Smooth muscle cell (in vitro differentiated cells): ENCODE data around the gene SLC8A1. TPM values are rescaled to one million over a fixed set of nuclear protein-coding genes. Genes with fewer than 3 reads are reported as not detected.

Experiments
- DNase-seq: peaks from one replicate; lab custom pipeline; 2025; ENCODE audit not compliant: unreplicated experiment; lab: John Stamatoyannopoulos, UW
- H2AFZ ChIP-seq: fragments of 200-600 bp; sonication (generic); 2 replicates; pipeline ENCODE4 v1.6.0; 2016; ENCODE audit warnings: antibody characterized with exemption, low read depth, mild to moderate bottlenecking
- H3F3A ChIP-seq: fragments of 200-600 bp; sonication (generic); 2 replicates; pipeline ENCODE4 v1.6.0; 2017; ENCODE audit warnings: antibody characterized with exemption, low read depth
- H3K27ac ChIP-seq: fragments of 200-600 bp; sonication (generic); 2 replicates; pipeline ENCODE4 v1.5.1; 2016; ENCODE audit warnings: low read depth, mild to moderate bottlenecking
- H3K27me3 ChIP-seq: fragments of 200-600 bp; sonication (generic); 2 replicates; pipeline ENCODE4 v1.6.1; 2016; ENCODE audit warnings: low read depth, mild to moderate bottlenecking
- H3K36me3 ChIP-seq: fragments of 200-600 bp; sonication (generic); 2 replicates; pipeline ENCODE4 v1.5.1; 2016; ENCODE audit warnings: low read depth
- H3K4me1 ChIP-seq: fragments of 200-600 bp; sonication (generic); 2 replicates; pipeline ENCODE4 v1.5.1; 2016; ENCODE audit warnings: low read depth
- H3K4me2 ChIP-seq: fragments of 200-600 bp; sonication (generic); 2 replicates; pipeline ENCODE4 v1.6.0; 2016; ENCODE audit warnings: mild to moderate bottlenecking
- H3K4me3 ChIP-seq: fragments of 200-600 bp; sonication (generic); 2 replicates; pipeline ENCODE4 v1.5.1; 2016; ENCODE audit warnings: mild to moderate bottlenecking
- H3K79me2 ChIP-seq: fragments of 200-600 bp; sonication (generic); 2 replicates; pipeline ENCODE4 v1.6.0; 2016; ENCODE audit warnings: low read depth, mild to moderate bottlenecking
- H3K9ac ChIP-seq: fragments of 200-600 bp; sonication (generic); 2 replicates; pipeline ENCODE4 v1.6.0; 2016; ENCODE audit warnings: low read depth
- H3K9me3 ChIP-seq: fragments of 200-600 bp; sonication (generic); replicated peaks from 2 replicates; pipeline ENCODE4 v1.5.1; 2016; ENCODE audit warnings: low read depth
- H4K20me1 ChIP-seq: fragments of 200-600 bp; sonication (generic); 2 replicates; pipeline ENCODE4 v1.6.0; 2016; ENCODE audit warnings: low read depth
- CTCF ChIP-seq: fragments of 200-600 bp; sonication (generic); IDR thresholded peaks from 2 replicates; pipeline ENCODE4 v1.5.1; 2017; ENCODE audit warnings: borderline replicate concordance, mild to moderate bottlenecking, antibody characterized with exemption; ENCODE audit not compliant: insufficient read depth, poor library complexity, severe bottlenecking
- WGBS: methylation state at CpG from one replicate; pipeline ENCODE4 v1.1.7; 2016; ENCODE audit warnings: low lambda C conversion rate; 5-methylcytosine and 5-hydroxymethylcytosine counted together
- polyA plus RNA-seq: library from polyadenylated mRNA; unstranded; fragments of >200 nt; fragmentation: Nextera tagmentation; extraction: Ambion mirVana; gene quantifications from 2 replicates; pipeline ENCODE4 v1.2.1, GENCODE V29; 2016
- total RNA-seq: library from RNA; depleted of rRNA; stranded (reverse); fragments of >200 nt; gene quantifications from 2 replicates; pipeline ENCODE4 v1.2.3, GENCODE V29; 2014

SLC8A1 gene
- total and polyA plus RNA-seq, 2 experiments from 2014 or later = 1.1 to 5.3 TPM

DNA sequence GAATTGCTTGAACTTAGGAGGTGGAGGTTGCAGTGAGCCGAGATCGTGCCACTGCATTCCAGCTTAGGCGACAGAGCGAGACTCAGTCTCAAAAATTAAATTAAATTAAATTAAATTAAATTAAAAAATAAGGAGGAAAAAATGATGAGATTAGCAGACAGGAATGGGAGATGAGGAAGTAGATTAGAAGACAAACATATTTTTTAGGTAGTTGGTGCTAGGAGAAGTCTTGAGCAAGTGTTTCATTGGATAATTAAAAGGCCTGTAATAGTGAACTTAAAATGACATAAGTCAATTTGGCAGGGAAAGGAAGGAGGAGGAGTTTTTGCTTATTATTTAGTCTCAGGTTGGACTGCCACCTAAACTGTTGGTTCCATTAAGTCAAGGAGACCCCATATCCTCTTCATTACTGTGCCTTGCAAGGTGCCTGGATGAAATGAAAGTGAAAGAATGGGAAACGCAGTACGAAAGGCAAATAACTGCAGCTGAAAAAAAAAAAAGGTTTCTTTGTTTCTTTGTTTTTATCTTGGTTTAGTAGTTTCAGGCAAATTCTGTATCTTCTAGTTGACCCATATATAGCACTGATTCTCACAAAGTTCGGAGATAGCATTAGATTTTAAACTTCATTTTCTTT is 162.0 kb downstream of the SLC8A1 start:
- Histone ChIP-seq H3K4me1 (no peaks in the 10 kb centered on the region), H2AFZ (no peak overlapping the region), H3K4me3 (no peak overlapping the region), H3K9me3 (no peaks in the 10 kb centered on the region), H4K20me1 (no peaks in the 10 kb centered on the region), H3F3A (no peaks in the 10 kb centered on the region), H3K4me2 (no peak overlapping the region), H3K27me3 (no peaks in the 10 kb centered on the region), H3K9ac (no peak overlapping the region), H3K79me2 (no peaks in the 10 kb centered on the region), H3K27ac (no peak overlapping the region), H3K36me3 (no peaks in the 10 kb centered on the region)
- no peak for TF ChIP-seq CTCF
- no peak for DNase-seq
- 99% methylated on average over 7 of the region's 7 CpGs for whole genome bisulfite sequencing

DNA sequence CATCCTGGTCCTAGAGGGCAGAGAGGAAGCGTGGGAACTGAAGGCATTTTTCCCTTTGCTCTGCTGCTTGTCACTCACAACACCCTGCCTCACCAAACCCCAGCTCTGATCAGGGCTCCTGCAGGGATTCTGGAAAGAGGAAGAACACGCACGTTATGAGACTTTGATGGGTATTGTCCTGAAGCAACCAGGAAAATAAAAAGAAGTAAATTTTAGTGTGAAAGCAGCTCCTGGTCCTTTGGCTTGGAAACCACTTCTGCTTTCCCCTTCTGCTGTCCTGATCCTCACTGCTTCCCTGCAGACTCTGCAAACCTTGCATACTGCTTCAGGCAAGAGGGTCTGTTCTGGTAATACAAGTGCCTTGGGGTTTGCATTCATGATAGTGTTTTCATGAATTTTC is 164.1 kb downstream of the SLC8A1 start:
- TF ChIP-seq CTCF = no peak
- WGBS = 78% methylated on average over 3 of the region's 3 CpGs
- Histone ChIP-seq H3K9me3 (no peaks in the 10 kb centered on the region), H3K36me3 (no peaks in the 10 kb centered on the region), H3K79me2 (no peaks in the 10 kb centered on the region), H3K27me3 (no peaks in the 10 kb centered on the region), H3K27ac (no peak overlapping the region), H3K4me2 (no peak overlapping the region), H3K9ac (no peak overlapping the region), H3F3A (no peaks in the 10 kb centered on the region), H3K4me1 (no peaks in the 10 kb centered on the region), H4K20me1 (no peaks in the 10 kb centered on the region), H3K4me3 (no peak overlapping the region), H2AFZ (no peak overlapping the region)
- no peak for DNase-seq

DNA sequence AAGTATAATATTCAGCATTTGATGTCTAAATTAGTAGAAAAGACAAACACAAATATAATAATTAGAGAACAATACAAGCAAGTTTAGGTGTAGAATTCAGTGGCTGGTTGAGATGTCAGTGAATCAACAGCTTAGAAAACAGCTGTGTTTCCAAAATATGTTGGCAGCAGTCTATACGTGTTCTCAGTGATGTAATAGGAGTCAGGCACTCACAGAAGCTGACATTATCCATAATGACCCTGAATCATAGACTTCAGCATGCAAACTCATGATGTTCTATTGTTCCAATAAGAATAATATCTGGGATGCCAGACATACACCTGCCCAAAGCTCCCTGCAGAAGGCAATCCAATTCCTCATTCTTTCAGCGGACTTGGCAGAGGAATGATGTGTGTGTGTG is 164.7 kb downstream of the SLC8A1 start:
- H3K27ac ChIP-seq = peak overlapping the region; percentile 35
- no peaks in the 10 kb centered on the region for H3K4me1 ChIP-seq
- no peak for DNase-seq
- TF ChIP-seq CTCF = no peak
- WGBS = 77% methylated on average over 2 of the region's 2 CpGs
- no peak overlapping the region for H3K4me3 ChIP-seq
- no peaks in the 10 kb centered on the region for H3K9me3 ChIP-seq
- H4K20me1 ChIP-seq = no peaks in the 10 kb centered on the region
- H3K9ac ChIP-seq = no peak overlapping the region
- H3K36me3 ChIP-seq = no peaks in the 10 kb centered on the region
- no peaks in the 10 kb centered on the region for H3K79me2 ChIP-seq
- no peak overlapping the region for H3K4me2 ChIP-seq
- no peak overlapping the region for H2AFZ ChIP-seq
- H3F3A ChIP-seq = no peaks in the 10 kb centered on the region
- no peaks in the 10 kb centered on the region for H3K27me3 ChIP-seq

- WGBS = 79% methylated on average over 3 of the region's 3 CpGs
- H3F3A ChIP-seq = no peaks in the 10 kb centered on the region
- H4K20me1 ChIP-seq = no peaks in the 10 kb centered on the region
- H3K4me1 ChIP-seq = no peaks in the 10 kb centered on the region
- DNase-seq = no peak
- H3K9ac ChIP-seq = no peak overlapping the region
- TF ChIP-seq CTCF = no peak
- H3K27ac ChIP-seq = peak overlapping the region; percentile 35
- H3K36me3 ChIP-seq = no peaks in the 10 kb centered on the region
- no peaks in the 10 kb centered on the region for H3K27me3 ChIP-seq
- H3K79me2 ChIP-seq = no peaks in the 10 kb centered on the region
- no peak overlapping the region for H3K4me2 ChIP-seq
- no peak overlapping the region for H3K4me3 ChIP-seq
- H3K9me3 ChIP-seq = no peaks in the 10 kb centered on the region
- H2AFZ ChIP-seq = no peak overlapping the region
Measured at GRCh38 chr2:40286721-40287120, 165.2 kb downstream of the SLC8A1 start.
